HL-60 (cell line): ENCODE results near the gene C9orf50.

ENCODE experiments used
- GABPA ChIP-seq: IDR thresholded peaks from 2 replicates; pipeline ENCODE4 v1.6.1; 2012; ENCODE audit warnings: low read depth
- POLR2AphosphoS5 ChIP-seq: IDR thresholded peaks from 2 replicates; pipeline ENCODE4 v1.6.1; 2012; ENCODE audit warnings: low read depth
- SPI1 ChIP-seq: IDR thresholded peaks from 2 replicates; pipeline ENCODE4 v1.6.1; 2012; ENCODE audit warnings: low read depth, mild to moderate bottlenecking, borderline replicate concordance
- TF ChIP-seq, protein P1 (sequence below): IDR thresholded peaks from one replicate; pipeline ENCODE4 v1.5.1; 2011; ENCODE audit warnings: low read length, control low read depth, inconsistent platforms; ENCODE audit not compliant: insufficient read depth
- TF ChIP-seq, protein P2 (sequence below): IDR thresholded peaks from 2 replicates; pipeline ENCODE4 v1.6.1; 2012; ENCODE audit warnings: low read depth; ENCODE audit not compliant: insufficient replicate concordance

DNA sequence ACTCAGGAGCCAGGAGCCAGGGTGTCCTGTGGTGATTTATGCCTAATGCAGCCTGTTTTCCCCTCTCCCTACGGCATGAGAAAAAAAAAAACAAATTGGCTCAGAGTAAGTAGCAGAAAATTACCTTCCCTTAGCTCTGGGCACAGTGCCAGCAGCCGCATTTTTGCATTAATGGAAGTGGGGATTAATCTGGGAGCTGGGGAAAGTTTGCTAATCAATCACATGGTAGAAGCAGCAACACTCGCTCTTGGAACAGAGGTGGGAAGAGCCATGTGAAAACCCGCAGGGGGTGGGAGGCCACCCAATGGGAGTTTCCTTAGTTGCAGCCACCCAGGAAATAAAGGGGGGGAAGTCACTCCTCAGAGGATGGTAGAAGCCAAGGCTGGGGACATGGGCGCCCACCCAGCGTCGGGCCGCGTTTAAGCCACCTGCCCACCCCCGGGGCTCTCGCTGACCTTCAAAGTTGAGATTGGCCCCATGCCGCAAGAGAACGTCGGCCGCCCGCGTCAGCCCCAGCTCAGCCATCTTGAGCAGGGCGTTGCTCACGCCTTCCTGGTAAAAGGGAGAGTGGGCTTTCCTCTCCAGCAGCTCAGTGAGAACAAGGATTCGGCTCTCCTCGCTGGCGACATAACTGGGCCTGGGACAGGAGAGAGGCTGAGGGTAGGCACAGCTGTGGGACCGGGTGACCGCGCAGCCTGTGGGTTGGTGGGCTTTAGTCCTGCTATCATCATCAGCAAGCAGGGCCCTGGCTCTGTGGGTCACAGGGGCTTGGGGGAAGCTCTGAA lies 19.4 kb upstream of the C9orf50 start:
- TF ChIP-seq, protein P1, sequence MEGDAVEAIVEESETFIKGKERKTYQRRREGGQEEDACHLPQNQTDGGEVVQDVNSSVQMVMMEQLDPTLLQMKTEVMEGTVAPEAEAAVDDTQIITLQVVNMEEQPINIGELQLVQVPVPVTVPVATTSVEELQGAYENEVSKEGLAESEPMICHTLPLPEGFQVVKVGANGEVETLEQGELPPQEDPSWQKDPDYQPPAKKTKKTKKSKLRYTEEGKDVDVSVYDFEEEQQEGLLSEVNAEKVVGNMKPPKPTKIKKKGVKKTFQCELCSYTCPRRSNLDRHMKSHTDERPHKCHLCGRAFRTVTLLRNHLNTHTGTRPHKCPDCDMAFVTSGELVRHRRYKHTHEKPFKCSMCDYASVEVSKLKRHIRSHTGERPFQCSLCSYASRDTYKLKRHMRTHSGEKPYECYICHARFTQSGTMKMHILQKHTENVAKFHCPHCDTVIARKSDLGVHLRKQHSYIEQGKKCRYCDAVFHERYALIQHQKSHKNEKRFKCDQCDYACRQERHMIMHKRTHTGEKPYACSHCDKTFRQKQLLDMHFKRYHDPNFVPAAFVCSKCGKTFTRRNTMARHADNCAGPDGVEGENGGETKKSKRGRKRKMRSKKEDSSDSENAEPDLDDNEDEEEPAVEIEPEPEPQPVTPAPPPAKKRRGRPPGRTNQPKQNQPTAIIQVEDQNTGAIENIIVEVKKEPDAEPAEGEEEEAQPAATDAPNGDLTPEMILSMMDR: no peak
- TF ChIP-seq, protein P2, sequence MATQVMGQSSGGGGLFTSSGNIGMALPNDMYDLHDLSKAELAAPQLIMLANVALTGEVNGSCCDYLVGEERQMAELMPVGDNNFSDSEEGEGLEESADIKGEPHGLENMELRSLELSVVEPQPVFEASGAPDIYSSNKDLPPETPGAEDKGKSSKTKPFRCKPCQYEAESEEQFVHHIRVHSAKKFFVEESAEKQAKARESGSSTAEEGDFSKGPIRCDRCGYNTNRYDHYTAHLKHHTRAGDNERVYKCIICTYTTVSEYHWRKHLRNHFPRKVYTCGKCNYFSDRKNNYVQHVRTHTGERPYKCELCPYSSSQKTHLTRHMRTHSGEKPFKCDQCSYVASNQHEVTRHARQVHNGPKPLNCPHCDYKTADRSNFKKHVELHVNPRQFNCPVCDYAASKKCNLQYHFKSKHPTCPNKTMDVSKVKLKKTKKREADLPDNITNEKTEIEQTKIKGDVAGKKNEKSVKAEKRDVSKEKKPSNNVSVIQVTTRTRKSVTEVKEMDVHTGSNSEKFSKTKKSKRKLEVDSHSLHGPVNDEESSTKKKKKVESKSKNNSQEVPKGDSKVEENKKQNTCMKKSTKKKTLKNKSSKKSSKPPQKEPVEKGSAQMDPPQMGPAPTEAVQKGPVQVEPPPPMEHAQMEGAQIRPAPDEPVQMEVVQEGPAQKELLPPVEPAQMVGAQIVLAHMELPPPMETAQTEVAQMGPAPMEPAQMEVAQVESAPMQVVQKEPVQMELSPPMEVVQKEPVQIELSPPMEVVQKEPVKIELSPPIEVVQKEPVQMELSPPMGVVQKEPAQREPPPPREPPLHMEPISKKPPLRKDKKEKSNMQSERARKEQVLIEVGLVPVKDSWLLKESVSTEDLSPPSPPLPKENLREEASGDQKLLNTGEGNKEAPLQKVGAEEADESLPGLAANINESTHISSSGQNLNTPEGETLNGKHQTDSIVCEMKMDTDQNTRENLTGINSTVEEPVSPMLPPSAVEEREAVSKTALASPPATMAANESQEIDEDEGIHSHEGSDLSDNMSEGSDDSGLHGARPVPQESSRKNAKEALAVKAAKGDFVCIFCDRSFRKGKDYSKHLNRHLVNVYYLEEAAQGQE: no peak
- TF ChIP-seq GABPA (no peak), POLR2AphosphoS5 (no peak), SPI1 (no peak; the same call in 1 of the 2 replicates)
